GM23338 (cell line): ENCODE results near the gene MBOAT1. TPM values are rescaled to one million over a fixed set of nuclear protein-coding genes. Genes with fewer than 3 reads are reported as not detected.
"Not testable (repeated sequence)": the region's sequence is repeated elsewhere in the genome, so short reads cannot be mapped to it uniquely, and the experiment has no call there.

ENCODE experiments used
- ATAC-seq: fragments of 200-7000 bp; cut with Tn5 transposase; 3 replicates; pipeline ENCODE4 v1.9.1; 2020
- DNase-seq: peaks from one replicate; pipeline ENCODE4 v3.0.0-alpha.2; 2015; ENCODE audit warnings: low spot score
- H2AFZ ChIP-seq: fragments of 200-600 bp; sonication (generic); 2 replicates; pipeline ENCODE4 v1.8.0; 2016; ENCODE audit warnings: antibody characterized with exemption, mild to moderate bottlenecking, moderate library complexity
- H3F3A ChIP-seq: fragments of 200-600 bp; sonication (generic); replicated peaks from 2 replicates; pipeline ENCODE4 v1.8.0; 2017; ENCODE audit warnings: antibody characterized with exemption, mixed run types, low read depth
- H3K27ac ChIP-seq: fragments of 200-600 bp; sonication (generic); 2 replicates; pipeline ENCODE4 v1.6.1; 2016; ENCODE audit warnings: low read depth
- H3K27me3 ChIP-seq: fragments of 200-600 bp; sonication (generic); 2 replicates; pipeline ENCODE4 v1.8.0; 2016; ENCODE audit warnings: mild to moderate bottlenecking, mixed run types, moderate library complexity; ENCODE audit not compliant: insufficient read depth
- H3K36me3 ChIP-seq: fragments of 200-600 bp; sonication (generic); 2 replicates; pipeline ENCODE4 v1.8.0; 2016; ENCODE audit warnings: mild to moderate bottlenecking; ENCODE audit not compliant: insufficient read depth
- H3K4me1 ChIP-seq: fragments of 200-600 bp; sonication (generic); 2 replicates; pipeline ENCODE4 v1.8.0; 2016; ENCODE audit warnings: mild to moderate bottlenecking, moderate library complexity; ENCODE audit not compliant: insufficient read depth
- H3K4me2 ChIP-seq: fragments of 200-600 bp; sonication (generic); 2 replicates; pipeline ENCODE4 v1.7.1; 2017; ENCODE audit warnings: mixed run types
- H3K4me3 ChIP-seq: fragments of 200-600 bp; sonication (generic); 2 replicates; pipeline ENCODE4 v1.6.1; 2016; ENCODE audit warnings: mixed run types
- H3K79me2 ChIP-seq: fragments of 200-600 bp; sonication (generic); replicated peaks from 2 replicates; pipeline ENCODE4 v1.8.0; 2017; ENCODE audit warnings: mild to moderate bottlenecking; ENCODE audit not compliant: insufficient read depth
- H3K9me2 ChIP-seq: fragments of 200-600 bp; sonication (generic); 2 replicates; pipeline ENCODE4 v1.8.0; 2017; ENCODE audit not compliant: insufficient read depth
- H4K20me1 ChIP-seq: fragments of 200-600 bp; sonication (generic); replicated peaks from 2 replicates; pipeline ENCODE4 v1.8.0; 2017; ENCODE audit warnings: mild to moderate bottlenecking; ENCODE audit not compliant: insufficient read depth
- H3K27ac Mint-ChIP-seq: 2 replicates; pipeline ENCODE4 v1.8.0; 2020; ENCODE audit warnings: inconsistent platforms, mild to moderate bottlenecking, moderate library complexity, mixed read lengths
- H3K27me3 Mint-ChIP-seq: 3 replicates; pipeline ENCODE4 v1.8.0; 2022; ENCODE audit warnings: low read depth, mild to moderate bottlenecking, moderate library complexity, mixed read lengths, inconsistent platforms; ENCODE audit not compliant: insufficient read depth, poor library complexity
- H3K36me3 Mint-ChIP-seq: 3 replicates; pipeline ENCODE4 v1.8.0; 2021; ENCODE audit warnings: low read depth, mild to moderate bottlenecking, inconsistent platforms, moderate library complexity, mixed read lengths
- H3K4me1 Mint-ChIP-seq: 3 replicates; pipeline ENCODE4 v1.8.0; 2020; ENCODE audit warnings: mild to moderate bottlenecking, inconsistent platforms, mixed read lengths
- H3K4me3 Mint-ChIP-seq: 3 replicates; pipeline ENCODE4 v1.8.0; 2021; ENCODE audit warnings: moderate library complexity, mild to moderate bottlenecking, inconsistent platforms, mixed read lengths
- H3K9me3 Mint-ChIP-seq: 3 replicates; pipeline ENCODE4 v1.8.0; 2020; ENCODE audit warnings: moderate library complexity, mild to moderate bottlenecking, inconsistent platforms, mixed read lengths
- ZNF331 ChIP-seq: fragments of 250-450 bp; sonication (Bioruptor Pico); IDR thresholded peaks from 2 replicates; pipeline ENCODE4 v1.5.0; 2020; ENCODE audit warnings: low read depth, mild to moderate bottlenecking, moderate library complexity
- polyA plus RNA-seq: library from polyadenylated mRNA; unstranded; fragments of >200 nt; fragmentation: Nextera tagmentation; extraction: Ambion mirVana; gene quantifications from 2 replicates; pipeline ENCODE4 v1.2.1, GENCODE V29; 2016
- total RNA-seq: library from RNA; depleted of rRNA; stranded (reverse); fragments of >200 nt; shearing (Covaris generic); gene quantifications from 2 replicates; pipeline ENCODE4 v1.2.3, GENCODE V29; 2014
- TF ChIP-seq, protein P1 (sequence below): fragments of 250-450 bp; sonication (Bioruptor Pico); IDR thresholded peaks from 2 replicates; pipeline ENCODE4 v1.5.0; 2020; ENCODE audit warnings: mild to moderate bottlenecking, moderate library complexity
- TF ChIP-seq, protein P2 (sequence below), 2 experiments: fragments of 200-600 bp in 1 of 2; sonication (generic) in 1 of 2; conservative IDR thresholded peaks; 2 replicates each; pipeline versions ENCODE4 v1.5.1 to v1.6.1; 2016 to 2017; ENCODE audit warnings: antibody characterized with exemption in 2 of 2, low read depth in 2 of 2, mild to moderate bottlenecking in 2 of 2, moderate library complexity in 1 of 2
- TF ChIP-seq, protein P3 (sequence below): IDR thresholded peaks from one replicate; pipeline ENCODE4 v1.6.1; 2018; ENCODE audit warnings: antibody characterized with exemption; ENCODE audit not compliant: unreplicated experiment

Gene MBOAT1
- total and polyA plus RNA-seq, 2 experiments from 2014 or later = 3.8 to 18.6 TPM

DNA sequence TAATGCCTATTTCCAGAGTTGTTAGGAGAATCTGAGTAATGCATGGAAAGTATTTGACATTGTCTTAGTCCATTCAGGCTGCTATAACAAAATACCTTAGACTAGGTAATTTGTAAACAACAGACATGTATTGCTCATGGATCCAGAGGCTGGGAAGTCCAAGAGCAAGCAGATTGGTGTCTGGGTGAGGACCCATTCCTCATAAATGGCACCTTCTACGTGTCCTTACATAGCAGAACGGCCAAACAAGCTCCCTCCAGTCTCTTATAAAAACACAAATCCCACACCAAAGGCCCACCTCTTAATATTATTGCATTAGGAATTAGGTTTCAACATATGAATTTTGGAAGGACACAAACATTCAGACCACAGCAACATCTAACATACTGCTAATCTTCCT is 30.2 kb downstream of the MBOAT1 start (continued):
- TF ChIP-seq, protein P1, sequence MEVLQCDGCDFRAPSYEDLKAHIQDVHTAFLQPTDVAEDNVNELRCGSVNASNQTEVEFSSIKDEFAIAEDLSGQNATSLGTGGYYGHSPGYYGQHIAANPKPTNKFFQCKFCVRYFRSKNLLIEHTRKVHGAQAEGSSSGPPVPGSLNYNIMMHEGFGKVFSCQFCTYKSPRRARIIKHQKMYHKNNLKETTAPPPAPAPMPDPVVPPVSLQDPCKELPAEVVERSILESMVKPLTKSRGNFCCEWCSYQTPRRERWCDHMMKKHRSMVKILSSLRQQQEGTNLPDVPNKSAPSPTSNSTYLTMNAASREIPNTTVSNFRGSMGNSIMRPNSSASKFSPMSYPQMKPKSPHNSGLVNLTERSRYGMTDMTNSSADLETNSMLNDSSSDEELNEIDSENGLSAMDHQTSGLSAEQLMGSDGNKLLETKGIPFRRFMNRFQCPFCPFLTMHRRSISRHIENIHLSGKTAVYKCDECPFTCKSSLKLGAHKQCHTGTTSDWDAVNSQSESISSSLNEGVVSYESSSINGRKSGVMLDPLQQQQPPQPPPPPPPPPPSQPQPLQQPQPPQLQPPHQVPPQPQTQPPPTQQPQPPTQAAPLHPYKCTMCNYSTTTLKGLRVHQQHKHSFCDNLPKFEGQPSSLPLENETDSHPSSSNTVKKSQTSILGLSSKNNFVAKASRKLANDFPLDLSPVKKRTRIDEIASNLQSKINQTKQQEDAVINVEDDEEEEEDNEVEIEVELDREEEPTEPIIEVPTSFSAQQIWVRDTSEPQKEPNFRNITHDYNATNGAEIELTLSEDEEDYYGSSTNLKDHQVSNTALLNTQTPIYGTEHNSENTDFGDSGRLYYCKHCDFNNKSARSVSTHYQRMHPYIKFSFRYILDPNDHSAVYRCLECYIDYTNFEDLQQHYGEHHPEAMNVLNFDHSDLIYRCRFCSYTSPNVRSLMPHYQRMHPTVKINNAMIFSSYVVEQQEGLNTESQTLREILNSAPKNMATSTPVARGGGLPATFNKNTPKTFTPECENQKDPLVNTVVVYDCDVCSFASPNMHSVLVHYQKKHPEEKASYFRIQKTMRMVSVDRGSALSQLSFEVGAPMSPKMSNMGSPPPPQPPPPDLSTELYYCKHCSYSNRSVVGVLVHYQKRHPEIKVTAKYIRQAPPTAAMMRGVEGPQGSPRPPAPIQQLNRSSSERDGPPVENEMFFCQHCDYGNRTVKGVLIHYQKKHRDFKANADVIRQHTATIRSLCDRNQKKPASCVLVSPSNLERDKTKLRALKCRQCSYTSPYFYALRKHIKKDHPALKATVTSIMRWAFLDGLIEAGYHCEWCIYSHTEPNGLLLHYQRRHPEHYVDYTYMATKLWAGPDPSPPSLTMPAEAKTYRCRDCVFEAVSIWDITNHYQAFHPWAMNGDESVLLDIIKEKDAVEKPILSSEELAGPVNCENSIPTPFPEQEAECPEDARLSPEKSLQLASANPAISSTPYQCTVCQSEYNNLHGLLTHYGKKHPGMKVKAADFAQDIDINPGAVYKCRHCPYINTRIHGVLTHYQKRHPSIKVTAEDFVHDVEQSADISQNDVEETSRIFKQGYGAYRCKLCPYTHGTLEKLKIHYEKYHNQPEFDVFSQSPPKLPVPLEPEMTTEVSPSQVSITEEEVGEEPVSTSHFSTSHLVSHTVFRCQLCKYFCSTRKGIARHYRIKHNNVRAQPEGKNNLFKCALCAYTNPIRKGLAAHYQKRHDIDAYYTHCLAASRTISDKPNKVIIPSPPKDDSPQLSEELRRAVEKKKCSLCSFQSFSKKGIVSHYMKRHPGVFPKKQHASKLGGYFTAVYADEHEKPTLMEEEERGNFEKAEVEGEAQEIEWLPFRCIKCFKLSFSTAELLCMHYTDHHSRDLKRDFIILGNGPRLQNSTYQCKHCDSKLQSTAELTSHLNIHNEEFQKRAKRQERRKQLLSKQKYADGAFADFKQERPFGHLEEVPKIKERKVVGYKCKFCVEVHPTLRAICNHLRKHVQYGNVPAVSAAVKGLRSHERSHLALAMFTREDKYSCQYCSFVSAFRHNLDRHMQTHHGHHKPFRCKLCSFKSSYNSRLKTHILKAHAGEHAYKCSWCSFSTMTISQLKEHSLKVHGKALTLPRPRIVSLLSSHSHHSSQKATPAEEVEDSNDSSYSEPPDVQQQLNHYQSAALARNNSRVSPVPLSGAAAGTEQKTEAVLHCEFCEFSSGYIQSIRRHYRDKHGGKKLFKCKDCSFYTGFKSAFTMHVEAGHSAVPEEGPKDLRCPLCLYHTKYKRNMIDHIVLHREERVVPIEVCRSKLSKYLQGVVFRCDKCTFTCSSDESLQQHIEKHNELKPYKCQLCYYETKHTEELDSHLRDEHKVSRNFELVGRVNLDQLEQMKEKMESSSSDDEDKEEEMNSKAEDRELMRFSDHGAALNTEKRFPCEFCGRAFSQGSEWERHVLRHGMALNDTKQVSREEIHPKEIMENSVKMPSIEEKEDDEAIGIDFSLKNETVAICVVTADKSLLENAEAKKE = no peak
- TF ChIP-seq ZNF331 = no peak

DNA sequence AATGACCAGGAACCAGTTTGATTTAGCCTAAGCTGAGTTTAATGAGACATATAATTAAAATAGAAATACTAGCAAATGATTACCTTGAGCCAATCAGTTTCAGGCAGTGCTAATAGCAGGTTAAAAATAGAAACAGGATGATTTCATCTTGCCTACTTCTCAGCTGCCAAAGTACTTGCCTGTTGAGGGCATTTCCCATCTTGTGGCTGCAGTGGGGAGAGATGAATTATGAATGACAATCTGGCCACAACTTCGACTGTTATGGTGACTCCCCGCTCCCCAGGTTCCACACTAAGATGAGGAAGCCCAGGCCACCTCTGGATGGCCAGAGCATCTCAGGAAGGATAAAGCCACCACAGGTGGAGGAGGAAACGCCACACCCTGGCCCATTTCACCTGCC is 31.3 kb downstream of the MBOAT1 start:
- H3K27ac ChIP-seq = no peak overlapping the region
- no peak for ATAC-seq
- H3K4me1 Mint-ChIP-seq = peaks cover 5% of the 10 kb centered on the region; the same call in 1 of the 3 replicates

DNA sequence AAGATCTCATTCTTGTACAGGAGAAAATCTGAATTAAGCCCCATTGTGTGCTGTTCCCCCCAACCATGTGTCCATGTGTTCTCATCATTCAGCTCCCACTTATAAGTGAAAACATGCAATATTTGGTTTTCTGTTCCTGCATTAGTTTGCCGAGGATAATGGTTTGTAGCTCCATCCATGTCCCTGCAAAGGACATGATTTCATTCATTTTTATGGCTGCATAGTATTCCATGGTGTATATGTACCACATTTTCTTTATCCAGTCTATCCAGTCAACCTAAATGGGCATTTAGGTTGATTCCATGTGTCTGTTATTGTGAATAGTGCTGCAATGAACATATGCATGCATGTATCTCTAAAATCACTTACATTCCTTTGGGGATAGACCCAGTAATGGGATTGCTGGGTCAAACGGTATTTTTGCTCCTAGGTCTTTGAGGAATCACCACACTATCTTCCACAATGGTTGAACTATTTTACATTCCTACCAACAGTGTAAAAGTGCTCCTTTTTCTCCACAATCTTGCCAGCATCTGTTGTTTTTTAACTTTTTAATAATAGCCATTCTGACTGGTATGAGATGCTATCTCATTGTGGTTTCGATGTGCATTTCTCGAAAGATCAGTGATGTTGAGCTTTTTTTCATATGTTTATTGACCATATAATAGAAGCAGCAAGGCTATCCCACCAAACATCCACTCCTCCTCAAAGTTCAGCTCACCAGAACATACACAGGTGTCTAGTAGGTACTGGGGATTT is 32.8 kb downstream of the MBOAT1 start:
- not testable (repeated sequence) for DNase-seq, H3K79me2 ChIP-seq, H3K27me3 ChIP-seq, H3K4me3 Mint-ChIP-seq, H3K4me1 ChIP-seq, H3K27me3 Mint-ChIP-seq, H3K27ac Mint-ChIP-seq, H3K4me2 ChIP-seq, H4K20me1 ChIP-seq, ATAC-seq, H3K9me3 Mint-ChIP-seq, H3K36me3 ChIP-seq, H3K27ac ChIP-seq, H2AFZ ChIP-seq, H3F3A ChIP-seq, H3K4me1 Mint-ChIP-seq, H3K9me2 ChIP-seq, H3K4me3 ChIP-seq
- peaks cover 12% of the 10 kb centered on the region for H3K36me3 Mint-ChIP-seq

More for the DNA sequence above, 31.3 kb downstream of the MBOAT1 start:
- Mint-ChIP-seq H3K27ac (no peak overlapping the region), H3K27me3 (peaks cover 2% of the 10 kb centered on the region), H3K36me3 (peaks cover 12% of the 10 kb centered on the region), H3K4me3 (no peak overlapping the region), H3K9me3 (peaks cover 6% of the 10 kb centered on the region; the same call in 2 of the 3 replicates)
- no peak overlapping the region for H3K4me2 ChIP-seq
- H2AFZ ChIP-seq = no peak overlapping the region
- H4K20me1 ChIP-seq = no peaks in the 10 kb centered on the region; the same call in 1 of the 2 replicates
- TF ChIP-seq, protein P2, sequence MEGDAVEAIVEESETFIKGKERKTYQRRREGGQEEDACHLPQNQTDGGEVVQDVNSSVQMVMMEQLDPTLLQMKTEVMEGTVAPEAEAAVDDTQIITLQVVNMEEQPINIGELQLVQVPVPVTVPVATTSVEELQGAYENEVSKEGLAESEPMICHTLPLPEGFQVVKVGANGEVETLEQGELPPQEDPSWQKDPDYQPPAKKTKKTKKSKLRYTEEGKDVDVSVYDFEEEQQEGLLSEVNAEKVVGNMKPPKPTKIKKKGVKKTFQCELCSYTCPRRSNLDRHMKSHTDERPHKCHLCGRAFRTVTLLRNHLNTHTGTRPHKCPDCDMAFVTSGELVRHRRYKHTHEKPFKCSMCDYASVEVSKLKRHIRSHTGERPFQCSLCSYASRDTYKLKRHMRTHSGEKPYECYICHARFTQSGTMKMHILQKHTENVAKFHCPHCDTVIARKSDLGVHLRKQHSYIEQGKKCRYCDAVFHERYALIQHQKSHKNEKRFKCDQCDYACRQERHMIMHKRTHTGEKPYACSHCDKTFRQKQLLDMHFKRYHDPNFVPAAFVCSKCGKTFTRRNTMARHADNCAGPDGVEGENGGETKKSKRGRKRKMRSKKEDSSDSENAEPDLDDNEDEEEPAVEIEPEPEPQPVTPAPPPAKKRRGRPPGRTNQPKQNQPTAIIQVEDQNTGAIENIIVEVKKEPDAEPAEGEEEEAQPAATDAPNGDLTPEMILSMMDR (conservative IDR thresholded peaks at IDR 0.05; ENCODE audit: low read depth in 2 of 2) = no peak
- TF ChIP-seq, protein P3, sequence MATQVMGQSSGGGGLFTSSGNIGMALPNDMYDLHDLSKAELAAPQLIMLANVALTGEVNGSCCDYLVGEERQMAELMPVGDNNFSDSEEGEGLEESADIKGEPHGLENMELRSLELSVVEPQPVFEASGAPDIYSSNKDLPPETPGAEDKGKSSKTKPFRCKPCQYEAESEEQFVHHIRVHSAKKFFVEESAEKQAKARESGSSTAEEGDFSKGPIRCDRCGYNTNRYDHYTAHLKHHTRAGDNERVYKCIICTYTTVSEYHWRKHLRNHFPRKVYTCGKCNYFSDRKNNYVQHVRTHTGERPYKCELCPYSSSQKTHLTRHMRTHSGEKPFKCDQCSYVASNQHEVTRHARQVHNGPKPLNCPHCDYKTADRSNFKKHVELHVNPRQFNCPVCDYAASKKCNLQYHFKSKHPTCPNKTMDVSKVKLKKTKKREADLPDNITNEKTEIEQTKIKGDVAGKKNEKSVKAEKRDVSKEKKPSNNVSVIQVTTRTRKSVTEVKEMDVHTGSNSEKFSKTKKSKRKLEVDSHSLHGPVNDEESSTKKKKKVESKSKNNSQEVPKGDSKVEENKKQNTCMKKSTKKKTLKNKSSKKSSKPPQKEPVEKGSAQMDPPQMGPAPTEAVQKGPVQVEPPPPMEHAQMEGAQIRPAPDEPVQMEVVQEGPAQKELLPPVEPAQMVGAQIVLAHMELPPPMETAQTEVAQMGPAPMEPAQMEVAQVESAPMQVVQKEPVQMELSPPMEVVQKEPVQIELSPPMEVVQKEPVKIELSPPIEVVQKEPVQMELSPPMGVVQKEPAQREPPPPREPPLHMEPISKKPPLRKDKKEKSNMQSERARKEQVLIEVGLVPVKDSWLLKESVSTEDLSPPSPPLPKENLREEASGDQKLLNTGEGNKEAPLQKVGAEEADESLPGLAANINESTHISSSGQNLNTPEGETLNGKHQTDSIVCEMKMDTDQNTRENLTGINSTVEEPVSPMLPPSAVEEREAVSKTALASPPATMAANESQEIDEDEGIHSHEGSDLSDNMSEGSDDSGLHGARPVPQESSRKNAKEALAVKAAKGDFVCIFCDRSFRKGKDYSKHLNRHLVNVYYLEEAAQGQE = no peak
- H3K27me3 ChIP-seq = no peaks in the 10 kb centered on the region
- H3K79me2 ChIP-seq = no peaks in the 10 kb centered on the region; the same call in 1 of the 2 replicates
- H3K36me3 ChIP-seq = no peaks in the 10 kb centered on the region
- H3K4me1 ChIP-seq = no peaks in the 10 kb centered on the region
- H3K4me3 ChIP-seq = no peak overlapping the region
- DNase-seq = no peak
- no peaks in the 10 kb centered on the region for H3F3A ChIP-seq
- H3K9me2 ChIP-seq = 0 out of 2 replicates have a peak, but pooled peaks cover 3% of the 10 kb centered on the region
